ENCODE measurements around the gene GBA2. TPM values are rescaled to one million over a fixed set of nuclear protein-coding genes. Genes with fewer than 3 reads are reported as not detected.

GBA2 gene
- polyA plus RNA-seq (2012; ENCODE audit: insufficient read depth, insufficient read length): 45.1 TPM

- peak within 1 kb of the TSS; percentile 76 for H3K4me3 ChIP-seq (ENCODE audit: low read length)
- no peak for DNase-seq (ENCODE audit: low read depth, low spot score)
Observed at GRCh38 chr9:35748858-35749514, at the start of gene GBA2, which contains the start of gene RGP1. Gene GBA2 (minus strand): TSS chr9:35749228. CDS start chr9:35748704, 524 bp downstream. Gene RGP1 (plus strand): TSS chr9:35749287. CDS start chr9:35749756, 469 bp downstream.

DNA sequence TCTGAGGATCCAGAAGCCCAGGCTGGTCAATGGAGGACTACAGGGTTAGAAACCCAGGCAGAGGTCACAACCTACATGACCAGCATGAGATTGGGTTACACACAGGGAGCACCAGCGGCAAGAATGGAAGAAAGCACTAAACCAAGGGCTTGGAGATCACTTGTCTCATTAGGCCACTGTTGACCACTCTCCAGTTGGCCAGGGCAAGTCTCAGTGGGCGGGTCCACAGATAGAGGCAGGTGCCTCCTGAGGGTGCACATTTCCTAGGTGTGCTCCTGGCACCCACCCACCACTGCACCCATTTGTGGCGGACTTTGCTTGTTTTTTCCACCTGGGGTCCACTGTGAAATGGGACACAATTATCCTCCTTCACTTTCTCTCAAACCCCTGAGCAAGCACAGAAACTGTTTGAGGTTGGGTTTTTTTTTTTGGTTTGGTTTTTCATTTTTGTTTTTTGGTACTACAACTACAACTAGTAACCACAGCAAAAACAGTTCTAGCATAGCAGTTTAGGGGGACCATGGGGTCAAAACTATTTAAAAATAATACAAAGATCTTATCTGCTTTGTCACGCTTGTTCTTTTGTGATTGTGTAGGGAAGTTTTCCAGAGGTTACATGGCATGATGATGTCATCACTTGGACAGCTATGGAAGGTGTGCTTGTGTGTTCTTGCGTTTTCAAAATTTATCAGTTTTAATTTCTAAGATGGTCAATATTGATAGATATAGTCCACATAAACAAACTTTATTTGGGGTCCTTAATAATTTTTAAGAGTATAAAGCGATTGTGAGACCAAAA is 48.5 kb upstream of the GBA2 start:
- DNase-seq (ENCODE audit: low read depth, low spot score): no peak
- H3K4me3 ChIP-seq (ENCODE audit: low read length): no peak overlapping the region

DNA sequence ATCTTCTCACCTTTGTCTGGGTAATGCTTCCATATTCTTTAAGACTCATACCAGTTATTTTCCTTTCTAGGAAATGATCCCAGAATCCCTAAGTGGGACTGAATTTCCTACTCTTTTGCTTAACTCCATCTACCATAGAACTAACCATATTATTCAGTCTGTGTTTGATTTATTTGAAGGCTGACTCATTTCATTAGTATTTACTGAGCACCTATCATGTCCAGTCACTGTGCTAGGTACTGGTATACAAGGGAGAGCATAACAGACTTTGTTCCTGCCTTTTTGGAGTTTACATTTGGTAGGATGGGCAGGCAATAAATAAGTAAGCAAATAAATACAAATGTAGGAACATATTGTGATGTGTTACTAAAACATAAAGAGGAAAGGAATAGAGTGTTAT is 46.7 kb upstream of the GBA2 start:
- DNase-seq (ENCODE audit: low read depth, low spot score): no peak

GRCh38 chr9:35793461-35793860 is 44.4 kb upstream of the GBA2 start:
- H3K4me3 ChIP-seq (ENCODE audit: low read length): no peak overlapping the region
- DNase-seq (ENCODE audit: low read depth, low spot score): no peak

More for the DNA sequence above, 46.7 kb upstream of the GBA2 start:
- no peak overlapping the region for H3K4me3 ChIP-seq (ENCODE audit: low read length)

- no peak for DNase-seq (ENCODE audit: low read depth, low spot score)
- H3K4me3 ChIP-seq (ENCODE audit: low read length): no peak overlapping the region
Observed at GRCh38 chr9:35792826-35793225, 43.8 kb upstream of the GBA2 start.

GRCh38 chr9:35792024-35792813 is 43.2 kb upstream of the GBA2 start:
- H3K4me3 ChIP-seq (ENCODE audit: low read length): no peak overlapping the region
- DNase-seq (ENCODE audit: low read depth, low spot score): no peak

- DNase-seq (ENCODE audit: low read depth, low spot score): no peak
- no peak within 1 kb of the TSS for H3K4me3 ChIP-seq (ENCODE audit: low read length)
Observed at GRCh38 chr9:35791297-35791921, 42.4 kb upstream of the GBA2 start, which contains the start of gene NPR2. Gene NPR2 (plus strand): TSS chr9:35791591. CDS start chr9:35792409, 818 bp downstream.

DNA sequence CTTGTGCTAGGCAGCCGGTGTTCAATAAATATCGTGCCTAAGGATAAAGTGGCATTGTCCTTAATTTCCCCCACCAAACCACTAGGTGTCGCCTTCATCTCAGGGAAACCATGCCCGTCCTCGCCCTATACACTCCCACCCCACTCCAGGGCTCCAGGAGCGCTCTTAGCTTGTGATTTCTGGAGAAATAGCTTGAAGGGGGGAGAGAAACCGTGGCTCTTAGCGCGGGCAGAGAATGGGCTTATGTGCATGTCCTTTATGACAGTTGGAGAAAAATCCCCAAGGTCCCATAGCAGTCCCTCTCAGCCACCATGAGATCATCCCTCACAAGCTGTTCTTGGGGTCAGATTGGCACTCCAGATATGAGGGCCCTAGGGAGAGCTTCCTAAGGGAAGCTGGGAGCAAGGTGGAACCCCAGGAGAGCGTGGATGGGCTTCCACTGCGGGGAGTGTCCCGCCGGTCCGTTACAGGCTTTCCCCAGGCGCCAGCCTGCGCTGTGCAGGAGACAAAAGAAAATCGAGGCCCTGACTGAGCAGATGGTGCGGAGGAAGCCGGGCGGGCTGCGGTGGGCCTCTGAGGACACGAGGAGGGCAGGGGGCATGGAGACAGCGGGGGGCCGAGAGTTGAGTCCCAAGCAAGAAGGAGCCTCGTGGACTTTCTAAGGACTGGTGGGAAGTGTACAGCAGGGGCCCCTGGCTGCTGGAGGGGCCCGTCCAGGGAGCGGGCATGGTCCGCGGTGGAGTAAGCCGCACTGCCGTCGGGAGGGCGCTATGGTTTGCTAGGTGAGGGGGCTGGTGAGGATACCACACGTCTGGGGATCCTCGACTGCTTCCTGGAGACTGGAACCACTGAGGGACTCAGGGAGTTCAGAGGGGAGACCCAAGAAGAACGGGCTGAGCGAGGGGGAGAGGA is 41.6 kb upstream of the GBA2 start:
- peak; percentile 46 for DNase-seq (ENCODE audit: low read depth, low spot score)
- H3K4me3 ChIP-seq (ENCODE audit: low read length): no peak overlapping the region

DNA sequence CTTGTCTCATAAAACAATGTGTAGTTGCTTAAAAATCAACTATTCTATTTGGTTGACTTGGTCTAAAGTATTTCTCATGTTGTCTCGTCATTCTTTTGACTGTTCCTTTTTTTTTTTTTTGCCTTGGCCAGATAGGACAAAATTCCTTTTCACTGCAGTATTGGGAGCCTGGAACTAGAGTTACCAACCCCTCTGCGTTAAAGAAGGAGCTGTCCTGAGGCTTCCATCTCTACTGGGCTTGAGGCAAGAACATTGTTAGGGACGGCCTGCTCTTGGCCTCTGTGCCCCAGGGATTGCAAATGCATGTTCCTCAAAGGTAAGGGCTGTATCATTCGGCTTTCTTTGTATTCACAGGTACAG is 41.0 kb upstream of the GBA2 start:
- no peak overlapping the region for H3K4me3 ChIP-seq (ENCODE audit: low read length)
- DNase-seq (ENCODE audit: low read depth, low spot score): no peak

DNA sequence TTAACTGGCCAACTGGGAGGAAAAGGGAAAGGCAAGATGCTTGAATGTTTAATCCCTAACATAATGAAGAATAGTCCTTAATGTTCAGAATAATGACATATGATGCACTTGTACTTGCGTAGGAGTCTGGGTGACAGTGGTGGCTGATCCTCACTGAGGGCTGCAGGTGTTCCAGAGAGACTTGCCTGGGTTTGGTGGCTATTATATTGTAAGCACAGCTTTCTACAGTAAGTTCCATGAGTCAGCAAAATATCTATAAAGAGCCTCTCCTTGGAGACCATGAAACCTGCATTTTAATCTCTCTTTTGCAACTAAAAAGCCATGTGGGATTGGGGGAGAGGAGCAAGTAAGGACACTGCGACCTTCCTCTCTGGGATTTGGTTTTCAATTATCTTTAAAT is 40.5 kb upstream of the GBA2 start:
- no peak for DNase-seq (ENCODE audit: low read depth, low spot score)
- H3K4me3 ChIP-seq (ENCODE audit: low read length): no peak overlapping the region

GRCh38 chr9:35783418-35783817 is 34.4 kb upstream of the GBA2 start:
- DNase-seq (ENCODE audit: low read depth, low spot score): no peak

GRCh38 chr9:35781066-35781465 is 32.0 kb upstream of the GBA2 start:
- no peak overlapping the region for H3K4me3 ChIP-seq (ENCODE audit: low read length)
- no peak for DNase-seq (ENCODE audit: low read depth, low spot score)

More at GRCh38 chr9:35783418-35783817, 34.4 kb upstream of the GBA2 start:
- no peak overlapping the region for H3K4me3 ChIP-seq (ENCODE audit: low read length)

GRCh38 chr9:35778496-35778895 is 29.5 kb upstream of the GBA2 start:
- H3K4me3 ChIP-seq (ENCODE audit: low read length): no peak overlapping the region
- DNase-seq (ENCODE audit: low read depth, low spot score): no peak

DNA sequence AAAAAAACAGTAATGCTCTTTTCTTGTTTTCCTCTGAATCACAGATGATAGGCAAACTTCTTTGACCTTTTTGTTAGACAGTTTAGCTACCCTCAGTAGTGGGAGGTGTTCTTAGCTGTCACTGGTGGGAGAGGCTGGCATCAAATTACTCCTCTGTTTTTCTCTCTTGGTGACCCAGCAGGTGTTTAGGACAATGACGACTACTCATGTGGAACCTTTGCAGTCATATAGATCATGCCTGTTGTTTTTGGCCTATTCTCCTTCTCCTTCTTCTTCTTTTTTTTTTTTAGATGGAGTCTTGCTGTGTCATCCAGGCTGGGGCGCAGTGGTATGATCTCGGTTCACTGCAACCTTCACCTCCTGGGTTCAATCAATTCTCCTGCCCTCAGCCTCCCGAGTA is 27.0 kb upstream of the GBA2 start:
- no peak for DNase-seq (ENCODE audit: low read depth, low spot score)
- no peak overlapping the region for H3K4me3 ChIP-seq (ENCODE audit: low read length)

- H3K4me3 ChIP-seq (ENCODE audit: low read length): no peak overlapping the region
- no peak for DNase-seq (ENCODE audit: low read depth, low spot score)
Observed at GRCh38 chr9:35774907-35775635, 26.0 kb upstream of the GBA2 start.

DNA sequence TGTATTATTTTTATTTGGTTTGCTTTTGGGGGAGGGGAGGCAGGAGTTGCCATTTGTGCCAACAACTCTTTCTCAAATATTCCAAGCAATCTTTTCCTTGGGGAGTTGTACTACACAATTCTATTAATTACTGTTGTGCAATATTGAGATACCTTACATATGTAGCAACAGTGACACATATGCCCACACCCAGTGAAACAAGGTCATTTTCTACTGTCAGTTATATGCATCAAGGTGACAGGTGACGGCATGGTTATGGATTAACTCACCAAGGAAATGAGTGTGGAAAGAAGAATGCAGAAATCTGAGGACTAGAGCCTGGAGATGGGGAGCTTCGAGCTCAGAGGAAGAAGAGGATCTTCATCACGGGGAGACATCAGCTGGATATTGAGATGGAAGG is 22.9 kb upstream of the GBA2 start:
- H3K4me3 ChIP-seq (ENCODE audit: low read length): no peak overlapping the region
- no peak for DNase-seq (ENCODE audit: low read depth, low spot score)

GRCh38 chr9:35771534-35771933 is 22.5 kb upstream of the GBA2 start:
- no peak for DNase-seq (ENCODE audit: low read depth, low spot score)
- H3K4me3 ChIP-seq (ENCODE audit: low read length): no peak overlapping the region

- no peak overlapping the region for H3K4me3 ChIP-seq (ENCODE audit: low read length)
- no peak for DNase-seq (ENCODE audit: low read depth, low spot score)
Observed at GRCh38 chr9:35771075-35771433, 22.0 kb upstream of the GBA2 start.

All from Jurkat, Clone E6-1 (cell line).